Activated naive CD8-positive, alpha-beta T cell treated with anti-CD3 and anti-CD28 coated beads for 36 hours (primary cell): ENCODE results near the gene PLAGL1. TPM values are rescaled to one million over a fixed set of nuclear protein-coding genes. Genes with fewer than 3 reads are reported as not detected.

Experiments used
- DNase-seq: peaks from one replicate; pipeline ENCODE4 v3.0.0; 2021
- H3K27ac Mint-ChIP-seq: one replicate; pipeline ENCODE4 v1.8.0; 2022; ENCODE audit warnings: mild to moderate bottlenecking, moderate library complexity, mixed read lengths
- H3K27me3 Mint-ChIP-seq: one replicate; pipeline ENCODE4 v1.8.0; 2022; ENCODE audit warnings: mild to moderate bottlenecking, mixed read lengths
- H3K36me3 Mint-ChIP-seq: one replicate; pipeline ENCODE4 v1.8.0; 2021; ENCODE audit warnings: mild to moderate bottlenecking, mixed read lengths
- H3K4me1 Mint-ChIP-seq: one replicate; pipeline ENCODE4 v1.8.0; 2021; ENCODE audit warnings: mixed read lengths
- H3K4me3 Mint-ChIP-seq: one replicate; pipeline ENCODE4 v1.8.0; 2022; ENCODE audit warnings: mild to moderate bottlenecking, moderate library complexity, mixed read lengths
- H3K9me3 Mint-ChIP-seq: one replicate; pipeline ENCODE4 v1.8.0; 2022; ENCODE audit warnings: mixed read lengths
- total RNA-seq, 2 experiments: library from RNA; stranded (reverse); gene quantifications; one replicate each; pipeline ENCODE4 v1.2.3, GENCODE V29; 2021

PLAGL1 gene
- total RNA-seq, 2 experiments from 2014 or later = 13.1 to 14.5 TPM

- Mint-ChIP-seq H3K4me3 (no peak overlapping the region), H3K27me3 (no peaks in the 10 kb centered on the region), H3K4me1 (peaks cover 8% of the 10 kb centered on the region), H3K27ac (no peak overlapping the region), H3K9me3 (no peaks in the 10 kb centered on the region), H3K36me3 (no peaks in the 10 kb centered on the region)
- no peak for DNase-seq
Measured at GRCh38 chr6:143901885-143902750, 105.9 kb downstream of the PLAGL1 start.

- Mint-ChIP-seq H3K36me3 (no peaks in the 10 kb centered on the region), H3K4me1 (peaks cover 8% of the 10 kb centered on the region), H3K4me3 (no peak overlapping the region), H3K9me3 (no peaks in the 10 kb centered on the region), H3K27ac (no peak overlapping the region), H3K27me3 (no peaks in the 10 kb centered on the region)
- DNase-seq = no peak
Measured at GRCh38 chr6:143900358-143900757, 107.7 kb downstream of the PLAGL1 start.

- no peaks in the 10 kb centered on the region for H3K36me3 Mint-ChIP-seq
- no peak for DNase-seq
- no peaks in the 10 kb centered on the region for H3K9me3 Mint-ChIP-seq
- H3K4me1 Mint-ChIP-seq = no peaks in the 10 kb centered on the region
- no peaks in the 10 kb centered on the region for H3K27me3 Mint-ChIP-seq
- no peak overlapping the region for H3K4me3 Mint-ChIP-seq
- no peak overlapping the region for H3K27ac Mint-ChIP-seq
Measured at GRCh38 chr6:143896126-143896860, 111.8 kb downstream of the PLAGL1 start.

- no peak overlapping the region for H3K4me3 Mint-ChIP-seq
- no peak for DNase-seq
- no peaks in the 10 kb centered on the region for H3K4me1 Mint-ChIP-seq
- no peaks in the 10 kb centered on the region for H3K27me3 Mint-ChIP-seq
- no peaks in the 10 kb centered on the region for H3K9me3 Mint-ChIP-seq
- no peak overlapping the region for H3K27ac Mint-ChIP-seq
- no peaks in the 10 kb centered on the region for H3K36me3 Mint-ChIP-seq
Measured at GRCh38 chr6:143894655-143895054, 113.4 kb downstream of the PLAGL1 start.

Other genes starting within 250 kb of the PLAGL1 start
- gene LTV1, start 164.9 kb downstream of the PLAGL1 start, total RNA-seq = 10 to 100 TPM; 63.6 to 65.1 TPM
- gene ZC2HC1B, start 143.8 kb downstream of the PLAGL1 start, total RNA-seq = not detected
- 100 to 1,000 TPM; 258 to 260 TPM for gene SF3B5, start 87.3 kb upstream of the PLAGL1 start, total RNA-seq
- gene STX11, start 142.3 kb upstream of the PLAGL1 start, total RNA-seq = 10 to 100 TPM; 38.5 to 39.0 TPM